Measurements from ENCODE around the gene CASQ2.
"Not testable (repeated sequence)": the region's sequence is repeated elsewhere in the genome, so short reads cannot be mapped to it uniquely, and the experiment has no call there.

CASQ2 gene

GRCh38 chr1:115783311-115783710 is 14.8 kb upstream of the CASQ2 start:
- CTCF ChIA-PET = interaction anchor here (0.8 to 1.2 kb wide), 2 partner anchors 19 to 21 kb away, joined by 3 to 5 read pairs; no protein-coding TSS in a partner anchor
- no peak for TF ChIP-seq CTCF (conservative IDR thresholded peaks at IDR 0.05; ENCODE audit: low read depth)
- peak; percentile 46 for DNase-seq (ENCODE audit: low spot score)
- peak overlapping the region; percentile 99 for H3K27ac ChIP-seq
- POLR2A ChIA-PET (ENCODE audit: low non-redundant PET) = no interaction called here

DNA sequence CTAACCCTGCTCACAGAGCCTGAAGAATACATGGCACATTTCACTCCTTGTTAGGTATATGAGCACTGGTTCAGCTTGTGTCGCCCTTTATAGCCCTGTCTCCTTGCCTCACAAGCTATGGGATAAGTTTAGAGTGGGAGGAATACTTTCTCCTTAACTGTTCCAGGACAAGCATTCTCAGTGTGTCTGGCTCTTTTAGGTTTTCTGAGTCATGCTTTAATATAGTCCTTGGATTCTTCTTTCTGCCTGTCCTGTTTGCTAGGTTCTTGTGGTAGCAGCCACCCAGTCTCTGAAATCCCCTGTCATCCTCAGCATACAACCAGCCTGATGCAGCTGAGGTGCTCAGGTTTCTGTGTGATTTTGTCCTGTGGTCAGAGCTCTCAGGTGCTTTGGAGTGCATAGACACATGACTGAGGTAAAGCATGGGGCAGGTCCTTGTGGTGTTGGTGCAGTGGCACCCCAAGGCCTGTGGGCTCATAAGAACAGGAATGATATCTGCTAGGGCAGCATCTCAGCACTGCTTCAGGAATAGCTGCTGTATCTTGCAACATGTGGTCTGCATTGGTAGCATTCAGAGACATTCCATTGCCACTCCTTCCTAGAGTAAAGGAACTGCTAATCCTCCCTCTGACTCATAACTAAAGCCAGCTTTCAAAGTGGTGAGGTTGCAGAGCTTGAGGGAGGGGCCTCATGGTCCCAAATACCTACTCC is 14.2 kb upstream of the CASQ2 start:
- DNase-seq (ENCODE audit: low spot score) = peak; percentile 94
- POLR2A ChIA-PET (ENCODE audit: low non-redundant PET) = no interaction called here
- CTCF ChIA-PET = interaction anchor here (0.8 to 1.2 kb wide), 2 partner anchors 18 to 21 kb away, joined by 3 to 5 read pairs; no protein-coding TSS in a partner anchor
- peak overlapping the region; percentile 99 for H3K27ac ChIP-seq
- no peak for TF ChIP-seq CTCF (conservative IDR thresholded peaks at IDR 0.05; ENCODE audit: low read depth)

- no peak for DNase-seq (ENCODE audit: low spot score)
- ChIA-PET CTCF (interaction anchor here (0.5 to 0.6 kb wide), 2 partner anchors 297 to 448 kb away, joined by 3 to 7 read pairs; no protein-coding TSS in a partner anchor), POLR2A (ENCODE audit: low non-redundant PET) (no interaction called here)
Observed at GRCh38 chr1:115781851-115782250, 13.3 kb upstream of the CASQ2 start.

GRCh38 chr1:115781343-115781742 is 12.8 kb upstream of the CASQ2 start:
- H3K27ac ChIP-seq = peak overlapping the region; percentile 99
- DNase-seq (ENCODE audit: low spot score) = peak; percentile 81
- no peak for TF ChIP-seq CTCF (conservative IDR thresholded peaks at IDR 0.05; ENCODE audit: low read depth)
- ChIA-PET POLR2A (ENCODE audit: low non-redundant PET) (no interaction called here), CTCF (interaction anchor here (0.5 to 0.6 kb wide), 3 partner anchors 239 to 448 kb away, joined by 3 to 7 read pairs (median 5); no protein-coding TSS in a partner anchor)

More at GRCh38 chr1:115781851-115782250, 13.3 kb upstream of the CASQ2 start:
- peak overlapping the region; percentile 99 for H3K27ac ChIP-seq
- no peak for TF ChIP-seq CTCF (conservative IDR thresholded peaks at IDR 0.05; ENCODE audit: low read depth)

GRCh38 chr1:115780655-115781054 is 12.1 kb upstream of the CASQ2 start:
- POLR2A ChIA-PET (ENCODE audit: low non-redundant PET); DNase-seq (ENCODE audit: low spot score); CTCF ChIA-PET: not testable (repeated sequence)
- peak overlapping the region; percentile 62 for H3K27ac ChIP-seq

- H3K27ac ChIP-seq; DNase-seq (ENCODE audit: low spot score); POLR2A ChIA-PET (ENCODE audit: low non-redundant PET); CTCF ChIA-PET: not testable (repeated sequence)
Observed at GRCh38 chr1:115779075-115779474, 10.6 kb upstream of the CASQ2 start.

- peak; percentile 73 for TF ChIP-seq CTCF (conservative IDR thresholded peaks at IDR 0.05; ENCODE audit: low read depth)
- POLR2A ChIA-PET (ENCODE audit: low non-redundant PET) = interaction anchor here (0.7 kb wide), 1 partner anchor 204 kb away, joined by 4 read pairs; no protein-coding TSS in a partner anchor
Observed at GRCh38 chr1:115771847-115772457, 3.4 kb upstream of the CASQ2 start.

More at GRCh38 chr1:115771847-115772457, 3.4 kb upstream of the CASQ2 start:
- CTCF ChIA-PET = interaction anchor here (0.6 to 1.5 kb wide), 7 partner anchors 44 to 733 kb away, joined by 3 to 11 read pairs (median 3); no protein-coding TSS in a partner anchor
- peak overlapping the region; percentile 81 for H3K27ac ChIP-seq
- peak; percentile 89 for DNase-seq (ENCODE audit: low spot score)
